ENCODE results near the gene AUNIP. TPM values are rescaled to one million over a fixed set of nuclear protein-coding genes. Genes with fewer than 3 reads are reported as not detected.
A peak's percentile ranks its signal among the peaks of the same experiment; 100 is the strongest.

AUNIP gene
- total RNA-seq, 1 donor from 2014 or later, result not detected

DNA sequence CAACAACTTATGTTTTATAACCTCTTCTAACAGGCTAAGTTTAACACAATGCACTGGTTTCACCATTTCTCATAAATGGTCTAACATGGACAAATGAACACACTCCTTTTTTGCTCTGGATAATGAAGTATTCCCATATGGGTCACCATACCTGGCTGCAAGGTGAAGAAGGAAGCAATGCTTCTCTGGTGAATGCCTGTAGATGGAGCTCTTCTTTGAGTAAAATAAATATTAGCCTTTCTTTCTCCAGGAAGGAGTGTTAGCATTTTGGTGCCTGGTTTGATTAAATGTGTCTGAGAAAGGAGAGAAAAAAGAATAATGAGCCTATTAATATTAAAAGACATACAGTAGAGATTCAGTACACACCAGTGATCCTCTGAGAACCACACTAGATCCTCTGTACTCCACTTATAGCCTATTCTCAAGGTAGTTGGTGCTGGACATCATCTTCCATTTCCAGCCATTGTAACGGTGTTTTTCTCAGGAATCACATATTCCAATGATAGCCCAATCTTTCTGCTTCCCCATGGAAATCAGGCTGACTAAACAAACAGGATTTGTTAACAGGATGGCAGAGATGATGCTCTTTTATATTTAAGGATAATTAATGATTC lies 21.9 kb downstream of the AUNIP start:
- DNase-seq (ENCODE audit: low spot score), result no peak
- intact Hi-C loops (cut with DNase I), result no loop called here

DNA sequence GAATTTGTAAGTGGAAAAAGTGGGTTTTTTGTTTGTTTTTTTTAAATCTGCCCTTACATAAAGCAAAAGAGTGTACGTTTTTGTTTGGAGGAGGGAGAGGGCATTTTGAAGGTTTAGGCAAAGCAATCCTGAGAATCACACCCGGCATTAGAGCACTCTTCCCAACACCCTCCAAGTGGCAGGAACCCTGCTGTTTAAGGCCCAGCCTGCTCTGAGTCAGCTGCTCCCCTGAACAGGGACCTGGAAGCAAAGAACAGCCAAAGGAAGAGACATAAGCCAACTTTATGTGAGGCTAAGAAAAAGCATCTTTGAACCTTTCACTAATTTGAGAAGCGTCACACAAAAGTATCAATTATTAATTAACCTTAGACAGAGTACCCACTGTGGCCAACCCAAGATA lies 22.6 kb downstream of the AUNIP start:
- DNase-seq (ENCODE audit: low spot score), result no peak
- intact Hi-C loops (cut with DNase I), result no loop called here

DNA sequence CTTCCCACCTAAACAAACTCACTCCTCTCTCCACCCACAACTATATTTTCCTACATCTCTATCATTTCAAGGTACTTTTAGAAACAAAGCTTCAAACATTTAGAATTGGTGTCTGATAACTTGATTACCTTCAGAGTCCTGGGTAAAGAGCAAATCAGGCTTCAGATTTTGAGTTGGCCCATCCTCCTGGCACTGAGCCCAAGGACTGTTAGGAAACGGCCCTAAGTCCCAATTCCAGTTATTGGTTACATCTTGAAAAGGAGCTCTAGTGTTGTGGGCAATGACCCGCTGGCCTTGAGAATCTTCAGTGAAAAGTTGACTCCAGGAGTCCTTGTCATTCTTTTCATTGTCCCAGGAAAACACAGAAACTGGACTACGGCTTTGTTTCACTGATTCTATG lies 24.4 kb downstream of the AUNIP start:
- no peak for DNase-seq (ENCODE audit: low spot score)
- intact Hi-C loops (cut with DNase I), result no loop called here

DNA sequence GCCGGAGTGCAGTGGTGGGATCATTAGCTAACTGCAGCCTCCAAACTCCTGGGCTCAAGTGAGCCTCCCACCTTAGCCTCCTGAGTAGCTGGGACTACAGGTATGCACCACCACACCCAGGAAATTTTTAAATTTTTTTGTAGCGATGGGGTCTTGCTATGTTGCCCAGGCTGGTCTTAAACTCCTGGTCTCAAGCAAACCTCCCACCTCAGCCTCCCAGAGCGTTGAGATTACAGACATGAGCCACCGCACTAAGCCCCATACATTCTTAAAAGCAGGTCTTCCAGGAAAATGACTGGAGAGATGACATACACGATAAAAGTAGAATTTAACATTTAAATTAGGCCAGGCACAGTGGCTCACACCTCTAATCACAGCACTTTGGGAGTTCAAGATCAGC lies 26.1 kb downstream of the AUNIP start:
- DNase-seq (ENCODE audit: low spot score), result no peak
- intact Hi-C loops (cut with DNase I), result no loop called here

DNA sequence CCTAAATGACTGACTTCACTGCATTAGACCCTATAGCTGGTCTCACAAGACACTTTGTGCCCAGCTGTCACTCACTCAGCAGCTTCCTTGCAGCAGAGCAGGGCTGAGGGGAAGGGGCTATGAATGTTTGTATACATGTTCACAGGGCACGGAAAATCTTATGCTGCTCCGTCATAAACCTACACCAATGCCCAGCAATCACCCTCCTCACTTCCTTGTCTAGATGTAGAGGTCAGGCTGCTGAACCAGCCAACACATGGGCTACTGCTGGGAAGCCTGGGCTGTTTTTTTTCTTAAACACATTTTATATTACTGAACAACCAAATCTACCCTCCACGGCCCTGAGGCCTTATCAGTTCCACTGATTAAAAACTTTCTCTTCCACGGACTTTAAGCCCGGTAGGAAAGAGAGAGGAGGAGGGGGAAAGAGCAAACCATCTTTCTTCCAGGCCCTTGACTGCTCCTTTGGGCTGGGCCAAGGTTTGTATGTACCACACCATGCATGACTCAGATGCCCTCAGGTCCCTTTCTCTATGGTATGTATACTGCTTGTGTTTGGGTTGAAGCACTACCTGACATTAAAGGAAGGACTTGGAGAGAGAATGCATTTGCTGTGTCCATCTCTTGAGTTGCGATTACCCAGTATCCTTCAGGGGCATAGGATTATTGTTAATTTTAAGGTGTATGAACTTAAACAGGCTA lies 26.8 kb downstream of the AUNIP start:
- intact Hi-C loops (cut with DNase I), result no loop called here
- DNase-seq (ENCODE audit: low spot score), result no peak

DNA sequence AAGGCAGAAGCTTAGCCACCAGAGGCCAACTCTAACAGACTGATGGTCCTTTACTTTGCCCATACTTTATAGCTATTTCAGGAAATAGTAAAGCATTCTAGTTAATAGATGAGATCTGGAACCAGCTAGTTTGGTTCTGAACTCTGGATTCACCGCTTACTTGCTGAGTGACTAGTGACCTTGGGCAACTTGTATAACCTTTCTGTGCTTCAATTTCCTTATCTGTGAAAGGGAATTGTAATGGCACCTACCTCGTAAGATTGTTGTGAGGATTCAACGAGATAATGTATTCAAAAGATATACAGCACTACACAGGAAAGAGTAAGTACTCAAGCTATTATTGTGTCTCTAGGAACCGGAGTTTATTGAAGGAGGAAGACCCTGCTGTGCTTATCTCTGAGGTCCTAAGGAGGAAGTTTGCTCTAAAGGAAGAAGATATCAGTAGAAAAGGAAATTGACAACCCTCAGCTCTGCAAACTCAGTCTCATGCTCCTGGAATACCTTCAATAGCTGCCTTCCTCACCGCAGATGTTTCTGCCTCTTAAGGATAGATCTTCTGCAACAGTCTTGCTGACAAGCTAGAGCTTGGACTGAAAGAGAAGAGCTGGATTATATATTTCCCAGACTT lies 27.6 kb downstream of the AUNIP start:
- intact Hi-C loops (cut with DNase I), result no loop called here

DNA sequence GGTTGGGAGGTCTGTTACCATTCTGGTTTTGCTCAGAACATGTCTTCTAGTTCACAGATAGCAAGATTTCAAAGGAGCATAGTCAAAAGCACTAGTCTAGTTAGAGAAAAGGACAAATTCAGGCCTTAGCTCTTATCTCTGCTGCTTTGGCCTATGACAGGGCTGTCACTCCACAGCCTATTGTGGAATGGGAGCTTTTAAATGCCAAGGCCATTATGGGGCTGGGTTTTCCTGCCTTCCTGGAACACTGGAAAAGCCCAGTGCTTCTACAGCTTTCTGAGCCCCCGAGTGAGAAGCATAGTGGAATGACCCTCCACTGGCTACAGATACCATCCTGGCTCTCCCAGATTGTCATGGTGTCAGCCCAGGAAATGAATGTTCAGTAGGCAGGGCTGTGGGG lies 30.2 kb downstream of the AUNIP start:
- DNase-seq (ENCODE audit: low spot score), result no peak
- intact Hi-C loops (cut with DNase I), result loop anchor here (5.0 kb wide), 1 partner anchor 43 kb away; no protein-coding TSS in a partner anchor

More for the DNA sequence above, 27.6 kb downstream of the AUNIP start:
- DNase-seq (ENCODE audit: low spot score), result no peak

DNA sequence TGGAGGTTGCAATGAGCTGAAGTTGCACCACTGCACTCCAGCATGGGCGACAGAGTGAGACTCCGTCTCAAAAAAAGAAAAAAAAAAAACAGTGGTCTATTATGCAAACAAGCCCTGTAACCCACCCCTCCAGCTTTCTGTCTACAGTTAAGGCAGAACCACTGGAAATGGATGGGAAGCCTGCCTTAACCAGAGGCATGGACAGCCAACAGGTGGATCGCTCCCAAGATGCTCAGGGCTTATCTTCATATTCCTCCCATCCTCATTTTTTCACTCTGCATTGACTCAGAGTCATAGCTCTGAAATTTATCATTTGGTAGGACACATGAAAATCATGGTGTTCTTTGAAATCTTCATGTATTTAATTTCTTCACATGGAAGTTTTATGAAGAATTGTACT lies 30.8 kb downstream of the AUNIP start:
- intact Hi-C loops (cut with DNase I), result loop anchor here (5.0 kb wide), 1 partner anchor 44 kb away; no protein-coding TSS in a partner anchor
- no peak for DNase-seq (ENCODE audit: low spot score)

DNA sequence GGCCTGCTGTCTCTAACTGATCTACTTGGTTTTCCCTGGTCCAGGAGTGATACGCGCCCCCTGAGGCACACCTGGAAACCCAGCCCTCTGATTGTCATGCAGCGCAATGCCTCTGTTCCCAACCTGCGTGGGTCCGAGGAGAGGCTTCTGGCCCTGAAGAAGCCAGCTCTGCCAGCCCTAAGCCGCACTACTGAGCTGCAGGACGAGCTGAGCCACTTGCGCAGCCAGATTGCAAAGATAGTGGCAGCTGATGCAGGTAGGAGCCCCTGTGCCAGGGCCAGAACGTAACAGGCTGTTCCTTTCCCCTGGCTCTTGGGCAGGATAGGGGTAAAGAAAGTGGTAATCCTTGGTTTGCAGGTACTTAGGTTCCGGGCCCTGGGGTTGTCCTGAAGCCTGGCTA lies 32.7 kb downstream of the AUNIP start:
- intact Hi-C loops (cut with DNase I), result loop anchor here (5.0 kb wide), 1 partner anchor 46 kb away; no protein-coding TSS in a partner anchor
- no peak for DNase-seq (ENCODE audit: low spot score)

DNA sequence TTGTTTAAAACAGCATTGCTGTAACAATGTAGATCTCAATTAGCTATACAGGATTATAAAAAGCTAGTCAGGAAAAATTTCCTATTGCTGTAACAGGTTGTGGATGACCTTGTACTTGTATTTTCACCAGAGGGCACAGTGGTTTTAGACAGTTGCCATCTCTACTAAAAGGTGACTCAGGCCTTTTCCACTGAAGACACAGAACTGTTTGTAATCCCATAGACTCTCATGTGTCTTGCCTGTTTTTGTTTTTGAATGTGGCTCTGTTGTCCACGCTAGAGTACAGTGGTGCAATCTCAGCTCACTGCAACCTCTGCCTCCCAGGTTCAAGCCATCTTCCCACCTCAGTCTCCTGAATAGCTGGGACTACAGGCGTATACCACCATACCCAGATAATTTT lies 33.7 kb downstream of the AUNIP start:
- DNase-seq (ENCODE audit: low spot score), result no peak
- intact Hi-C loops (cut with DNase I), result loop anchor here (2.0 to 5.0 kb wide), 2 partner anchors 47 to 77 kb away; no protein-coding TSS in a partner anchor

DNA sequence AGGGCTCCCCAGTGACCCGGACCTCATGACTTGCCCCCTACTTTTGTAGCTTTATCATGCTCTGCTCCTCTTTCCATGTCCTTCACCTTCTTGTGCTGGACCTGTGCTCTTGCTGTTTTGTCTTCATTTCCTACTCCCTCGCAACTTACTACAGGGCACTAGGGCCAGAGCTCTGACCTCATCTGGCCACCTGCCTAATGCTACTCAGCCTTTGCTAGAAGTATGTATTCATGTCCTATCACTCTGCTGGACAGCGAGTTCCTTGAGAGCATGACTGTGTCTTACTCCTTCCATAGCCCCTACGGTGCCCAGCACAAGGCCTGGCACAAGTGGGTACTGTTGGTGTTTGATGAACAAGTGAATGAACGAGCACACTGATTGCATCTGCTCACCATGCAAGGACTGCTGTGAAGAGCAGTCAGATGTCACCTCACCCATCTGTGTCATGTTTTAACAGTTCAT lies 37.6 kb downstream of the AUNIP start:
- no peak for DNase-seq (ENCODE audit: low spot score)
- intact Hi-C loops (cut with DNase I), result loop anchor here (5.0 kb wide), 1 partner anchor 176 kb away; the partner anchor contains the start of gene PAFAH2

DNA sequence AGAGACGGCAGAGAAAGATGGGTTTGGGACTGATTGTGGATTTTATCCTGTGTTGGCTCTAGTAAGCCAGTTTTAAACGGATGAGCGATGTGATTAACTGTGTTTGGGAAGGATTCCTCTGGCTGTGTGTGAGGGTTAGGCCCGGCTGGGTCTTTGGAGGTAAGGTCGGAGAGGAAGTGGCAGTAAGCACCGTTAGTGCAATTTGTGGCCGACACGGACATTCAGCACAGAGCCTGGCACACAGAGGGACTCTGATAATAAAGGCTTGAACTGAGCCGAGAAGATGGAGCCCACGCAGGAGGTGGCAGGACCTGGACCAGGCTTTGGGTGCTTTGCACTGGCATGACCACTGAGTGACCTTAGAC lies 38.2 kb downstream of the AUNIP start:
- intact Hi-C loops (cut with DNase I), result loop anchor here (5.0 kb wide), 1 partner anchor 176 kb away; the partner anchor contains the start of gene PAFAH2
- no peak for DNase-seq (ENCODE audit: low spot score)

DNA sequence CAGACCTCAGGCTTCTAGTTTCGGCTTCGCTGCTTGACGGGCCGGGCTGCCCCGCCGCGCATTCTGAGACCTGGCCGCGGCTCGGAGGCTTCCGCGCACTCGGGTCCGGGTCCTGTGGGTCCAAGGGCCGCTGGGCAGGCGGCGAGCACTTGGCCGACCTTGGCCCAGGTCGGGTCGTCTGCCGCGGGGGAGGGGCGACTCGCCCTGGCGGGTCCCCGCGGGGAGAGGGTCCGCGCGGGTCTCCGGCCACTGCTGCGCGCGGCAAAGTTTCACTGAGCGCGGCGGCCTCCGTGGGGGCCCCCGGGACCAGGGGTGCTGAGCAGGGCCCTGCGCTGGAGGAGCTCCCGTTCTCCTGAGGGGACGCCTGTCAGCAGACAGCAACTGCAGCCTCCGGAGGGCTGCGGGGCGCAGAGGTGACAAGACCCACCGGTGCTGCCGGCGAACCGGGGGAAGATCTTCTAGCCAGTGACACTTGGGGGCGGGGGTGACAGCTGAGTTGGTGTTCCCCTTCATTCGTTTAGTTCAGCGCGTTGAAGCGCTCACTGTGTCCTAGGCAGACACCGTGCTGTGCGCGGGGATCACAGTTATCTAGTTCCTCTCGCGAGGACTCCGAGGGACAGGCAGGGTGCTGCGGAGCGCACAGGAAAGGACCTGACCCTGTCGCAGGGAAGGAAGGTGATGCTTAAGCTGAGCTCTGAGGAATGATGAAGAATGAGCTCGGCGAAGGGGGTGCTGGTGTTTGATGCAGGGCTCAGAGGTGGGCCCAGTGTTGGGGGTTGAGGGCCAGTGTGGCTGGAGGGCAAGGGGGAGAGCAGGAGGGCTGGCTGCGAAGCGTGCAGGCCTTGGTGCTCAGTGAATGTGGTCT lies 38.8 kb downstream of the AUNIP start:
- intact Hi-C loops (cut with DNase I), result loop anchor here (5.0 kb wide), 1 partner anchor 177 kb away; the partner anchor contains the start of gene PAFAH2

DNA sequence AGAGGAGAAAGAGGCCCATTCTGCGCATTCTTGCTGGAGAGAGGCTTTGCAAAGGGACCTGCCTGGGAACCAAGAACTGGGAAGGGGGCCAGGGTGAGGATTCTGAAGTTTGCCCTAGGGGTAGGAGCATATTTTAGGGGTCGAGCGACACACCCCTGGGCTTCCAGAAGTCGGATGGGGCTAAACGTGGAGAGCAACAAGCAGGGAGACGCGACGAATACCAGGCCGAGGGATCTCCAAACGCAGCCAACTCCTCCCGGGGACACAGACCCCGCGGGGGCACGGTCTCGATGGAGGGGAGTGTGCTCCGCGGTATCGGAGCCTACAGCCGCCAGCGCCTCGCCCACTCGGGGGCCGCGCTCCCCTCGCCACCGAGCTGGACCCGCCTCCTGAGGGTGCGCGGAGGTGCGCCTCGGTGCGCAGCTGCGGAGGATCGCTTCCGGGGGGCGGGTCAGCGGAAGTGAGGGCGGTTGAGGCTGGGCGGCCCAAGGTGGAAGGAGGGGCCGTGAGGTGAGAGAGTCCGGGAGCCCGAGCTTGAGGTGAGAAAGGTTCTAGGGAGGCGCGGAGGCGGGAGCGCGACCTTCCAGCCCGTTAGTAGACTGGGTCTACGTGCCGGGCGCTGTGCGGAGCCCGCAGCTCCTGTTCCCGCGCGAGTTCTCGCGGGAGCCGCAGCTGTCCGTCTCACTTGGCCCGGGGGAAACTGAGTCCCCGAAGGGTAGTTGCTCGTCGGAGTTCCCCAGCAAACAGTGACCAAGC lies 39.6 kb downstream of the AUNIP start, which contains the start of gene MTFR1L:
TSS of gene MTFR1L (plus strand) at position 464 of the 756 bp plus-strand sequence. CDS start 3,151 bp downstream, outside the sequence.
- peak; percentile 96 for DNase-seq (ENCODE audit: low spot score)
- intact Hi-C loops (cut with DNase I), result loop anchor here (5.0 kb wide), 2 partner anchors 178 to 572 kb away; partner anchors contain the start of genes PAFAH2 and RSRP1

More for the DNA sequence above, 38.8 kb downstream of the AUNIP start:
- DNase-seq (ENCODE audit: low spot score), result no peak

DNA sequence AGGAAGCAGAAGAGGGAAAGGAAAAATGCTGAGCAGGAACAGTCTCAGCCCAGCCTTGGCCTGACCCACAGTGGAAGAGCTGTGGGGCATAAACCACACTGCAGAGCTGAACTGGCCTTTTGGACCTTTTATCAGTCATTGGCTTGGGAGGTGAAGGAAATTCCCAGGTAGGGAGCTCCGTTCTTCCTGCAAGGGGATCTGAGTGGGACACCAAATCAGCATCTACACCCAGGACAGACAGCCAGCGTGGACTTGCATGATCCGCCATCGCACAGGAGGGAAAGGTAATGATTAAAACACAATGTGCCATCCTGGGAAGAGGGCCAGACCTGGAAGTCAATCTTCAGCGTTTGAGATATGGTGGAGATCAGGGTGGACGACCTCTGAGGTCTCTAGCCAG lies 40.7 kb downstream of the AUNIP start:
- intact Hi-C loops (cut with DNase I), result loop anchor here (5.0 kb wide), 1 partner anchor 571 kb away; the partner anchor contains the start of gene RSRP1
- DNase-seq (ENCODE audit: low spot score), result no peak

DNA sequence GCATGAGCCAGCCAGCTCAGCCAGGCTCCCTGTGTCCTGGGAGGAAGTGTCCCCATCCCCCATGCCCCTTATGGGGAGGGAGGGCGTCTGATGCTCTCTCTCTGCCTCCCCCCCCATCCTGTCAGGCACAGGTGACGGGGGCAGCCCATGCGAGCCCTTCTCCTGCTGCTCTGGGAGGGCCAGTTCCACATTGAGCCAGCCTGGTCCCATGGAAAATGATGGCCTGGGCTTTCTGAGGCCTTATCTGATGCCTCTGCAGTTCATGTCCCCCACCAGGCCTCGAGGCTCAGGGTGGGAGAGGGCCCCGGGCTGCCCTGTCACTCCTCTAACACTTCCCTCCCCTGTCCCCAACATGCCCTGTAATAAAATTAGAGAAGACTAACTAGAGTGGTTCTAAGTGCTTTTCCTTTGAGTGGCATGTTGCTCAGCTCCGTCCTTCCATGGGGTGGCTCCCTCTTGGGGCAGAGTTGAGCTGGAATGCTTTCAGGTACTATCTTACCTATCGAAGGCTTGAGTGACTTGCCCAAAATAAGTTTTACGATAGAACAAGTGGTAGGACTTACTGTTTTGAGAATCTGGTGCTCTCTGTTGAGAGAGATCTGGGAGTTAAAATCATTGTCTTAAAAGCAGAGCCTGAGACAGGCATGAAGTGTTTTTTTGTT lies 41.3 kb downstream of the AUNIP start:
- intact Hi-C loops (cut with DNase I), result loop anchor here (5.0 kb wide), 1 partner anchor 571 kb away; the partner anchor contains the start of gene RSRP1
- DNase-seq (ENCODE audit: low spot score), result peak; percentile 29

DNA sequence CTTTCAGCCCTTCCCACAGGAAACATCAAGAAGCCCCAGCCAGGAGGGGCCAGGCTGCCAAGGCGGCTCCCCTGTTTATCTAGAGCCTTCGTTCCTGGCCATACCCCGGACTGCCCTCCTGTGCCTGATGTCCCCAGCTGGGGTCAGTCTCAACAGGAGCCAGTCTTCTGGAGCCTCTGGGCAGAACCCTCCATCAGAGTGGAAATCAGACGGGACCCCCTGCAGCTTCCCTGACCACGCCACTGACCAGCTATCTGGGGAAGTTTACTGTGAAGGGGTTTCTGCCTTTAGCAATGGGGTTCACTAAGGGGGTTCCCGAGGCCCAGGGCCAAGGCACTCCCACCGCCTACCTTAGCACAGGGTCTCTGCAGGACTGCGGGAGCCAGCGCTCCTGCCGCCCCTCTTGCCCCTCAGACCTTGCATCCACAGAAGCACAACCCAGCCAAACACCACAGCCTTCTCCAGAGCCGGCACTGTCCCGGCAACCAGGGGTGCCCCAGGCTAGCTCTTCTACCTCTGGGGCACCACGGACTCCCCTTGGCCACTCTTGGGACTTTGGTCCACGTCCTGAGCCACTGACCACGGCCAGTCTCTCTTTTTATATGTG lies 43.0 kb downstream of the AUNIP start:
- peak; percentile 71 for DNase-seq (ENCODE audit: low spot score)
- intact Hi-C loops (cut with DNase I), result loop anchor here (5.0 kb wide), 1 partner anchor 569 kb away; the partner anchor contains the start of gene RSRP1

All from cardiac septum (tissue), 1 donor.